HG02571 (cell line): ENCODE data around the gene CHGA.

Experiments used
- ATAC-seq: cut with Tn5 transposase; IDR thresholded peaks from one replicate; pipeline ENCODE4 v1.9.1; 2021; ENCODE audit warnings: mild to moderate bottlenecking, moderate library complexity; ENCODE audit not compliant: unreplicated experiment

Gene CHGA

DNA sequence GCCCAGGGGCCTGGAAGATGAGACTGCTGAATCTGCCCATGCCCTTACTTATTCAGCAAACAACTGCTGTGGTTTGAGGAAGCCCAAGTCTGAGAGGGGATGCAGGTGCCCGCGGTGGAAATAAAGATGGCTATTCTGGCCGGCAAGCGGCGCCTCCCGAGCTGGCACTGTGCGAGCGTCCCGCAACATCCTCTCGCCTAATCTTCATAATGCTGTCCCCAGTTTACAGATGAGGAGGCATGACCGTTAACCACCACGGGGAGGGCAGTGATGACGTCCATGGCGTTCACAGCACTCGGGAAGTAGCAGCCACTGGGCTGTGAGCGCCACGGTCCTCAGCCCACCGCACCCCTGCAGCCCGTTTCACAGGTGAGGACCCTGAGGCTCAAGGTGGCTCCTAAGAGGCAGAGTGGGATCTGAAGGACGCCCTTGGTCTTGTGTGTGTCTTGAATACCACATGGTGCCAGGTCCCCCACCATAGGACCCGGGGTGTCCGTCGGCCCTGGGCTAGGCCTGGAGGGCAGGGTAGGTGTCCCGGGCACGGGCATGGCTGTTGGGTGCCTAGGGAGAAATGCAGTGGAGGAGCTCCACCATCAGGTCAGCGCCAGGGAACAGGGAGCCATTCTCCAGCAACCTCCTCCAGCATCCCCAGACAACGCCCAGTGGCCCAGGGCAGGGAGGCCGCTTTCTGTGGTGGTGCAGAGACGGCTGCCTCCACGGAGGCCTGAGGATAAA lies 20.2 kb downstream of the CHGA start:
- no peak for ATAC-seq

DNA sequence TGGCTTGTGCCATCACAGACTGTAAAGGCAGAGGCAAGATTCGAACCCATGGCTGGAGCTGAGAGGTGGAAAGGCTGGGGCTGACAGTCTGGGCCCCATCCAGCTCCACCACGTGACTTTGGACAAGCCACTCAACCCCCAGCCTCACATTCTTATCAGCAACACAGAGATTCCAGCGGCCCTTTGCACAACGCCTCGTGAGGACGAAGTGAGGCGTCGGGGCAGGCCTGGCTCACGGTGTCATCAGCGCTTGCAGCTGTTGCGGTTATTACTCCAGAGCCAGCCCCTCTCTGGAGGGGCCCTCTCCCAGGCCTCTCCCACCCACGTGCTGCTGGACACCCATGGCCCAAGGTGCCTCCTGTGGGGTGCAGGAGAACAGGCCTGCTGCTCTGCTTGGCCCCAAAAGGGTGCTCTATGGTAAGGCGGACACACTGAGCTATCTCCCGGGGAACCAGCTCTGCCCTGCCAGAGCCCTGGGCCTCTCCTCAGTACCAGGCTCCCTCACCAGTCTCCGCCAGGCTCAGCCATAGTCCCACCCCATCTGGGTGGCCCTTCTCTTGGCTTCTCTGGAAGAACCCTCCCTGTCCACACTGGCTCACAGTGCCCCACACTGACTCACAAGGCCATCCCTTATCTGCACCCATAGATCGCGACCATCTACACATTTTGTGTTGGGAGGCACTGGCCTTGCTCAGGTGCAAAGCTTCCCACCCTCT lies 21.1 kb downstream of the CHGA start:
- no peak for ATAC-seq

DNA sequence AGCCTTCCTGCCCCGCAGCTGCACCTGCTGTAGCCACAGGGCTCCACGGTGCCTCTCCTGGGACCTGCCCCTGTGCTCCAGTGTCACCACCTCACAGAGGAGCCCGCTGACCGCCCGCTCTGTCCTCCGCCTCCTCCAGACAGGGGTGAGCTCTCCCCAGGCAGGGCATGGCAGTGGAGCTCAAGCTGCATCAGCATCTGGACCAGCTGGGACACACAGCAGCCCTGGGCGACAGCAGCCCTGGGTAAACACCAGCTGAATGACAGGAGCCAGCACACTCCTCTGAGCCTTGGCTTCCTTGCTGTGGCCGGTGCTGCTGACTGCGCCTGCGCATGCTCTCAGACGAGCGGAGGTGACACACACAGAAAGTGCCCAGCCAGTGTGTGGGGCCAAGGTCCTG lies 22.0 kb downstream of the CHGA start:
- no peak for ATAC-seq

DNA sequence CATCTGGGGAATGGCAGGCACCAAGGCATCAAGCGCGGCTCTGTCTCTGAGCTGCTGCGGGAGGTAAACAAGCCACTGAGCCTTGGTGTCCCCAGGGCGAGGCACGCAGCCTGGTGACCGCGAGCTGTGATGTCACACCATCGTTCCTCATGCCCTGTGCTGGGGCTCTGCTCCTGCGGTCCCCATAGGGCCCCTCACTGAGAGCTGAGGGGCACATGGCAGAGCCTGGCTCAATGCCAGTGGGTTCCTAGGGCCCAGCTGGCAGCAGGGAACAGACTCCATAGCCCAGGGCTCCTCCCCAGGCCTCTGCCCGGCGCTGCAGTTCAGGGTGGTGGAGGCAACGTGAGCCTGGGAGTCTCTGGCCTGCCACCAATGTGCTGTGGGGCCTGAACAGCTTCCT lies 22.6 kb downstream of the CHGA start:
- no peak for ATAC-seq

DNA sequence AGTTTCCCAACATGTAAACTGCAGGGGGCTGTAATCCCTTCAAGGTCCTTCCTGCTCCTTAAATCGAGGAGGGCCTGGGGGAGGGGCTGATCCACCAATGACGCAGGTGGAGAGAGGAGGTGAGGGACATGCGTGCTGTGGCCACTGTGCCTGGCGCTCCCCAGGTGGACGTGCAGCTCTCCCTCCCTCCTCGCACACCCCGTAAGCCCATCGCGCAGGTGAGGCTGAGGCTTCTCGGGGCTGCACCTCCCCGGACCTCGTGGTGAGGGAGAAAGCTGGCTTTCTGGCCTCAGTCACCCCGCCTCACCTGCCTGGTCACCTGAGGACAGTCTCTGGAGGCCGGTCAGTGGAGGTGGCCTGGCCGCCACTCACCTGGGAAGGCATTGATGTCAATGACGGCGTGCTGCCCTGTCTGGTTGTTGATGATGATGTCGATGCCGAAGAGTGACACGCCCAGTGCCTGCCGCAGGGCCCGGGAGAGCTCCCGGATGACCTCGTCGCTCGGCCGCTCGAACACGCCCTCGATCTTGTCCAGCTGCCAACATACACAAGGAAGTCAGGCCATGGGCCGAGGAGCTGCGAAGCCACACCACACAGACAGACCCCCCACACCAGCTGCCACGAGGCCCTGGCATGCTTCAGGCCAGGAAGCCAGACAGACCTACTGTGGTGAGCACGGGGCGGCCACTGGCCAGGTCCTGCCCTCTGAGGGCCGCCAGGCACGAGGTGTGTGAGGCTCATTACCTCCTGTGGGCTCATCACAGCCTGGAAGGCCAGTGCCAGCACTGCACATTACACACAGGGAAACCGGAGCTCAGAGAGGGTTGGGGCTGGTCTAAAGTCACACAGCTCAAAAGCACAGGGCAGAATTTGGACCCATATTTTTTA lies 23.3 kb downstream of the CHGA start:
- ATAC-seq = no peak

DNA sequence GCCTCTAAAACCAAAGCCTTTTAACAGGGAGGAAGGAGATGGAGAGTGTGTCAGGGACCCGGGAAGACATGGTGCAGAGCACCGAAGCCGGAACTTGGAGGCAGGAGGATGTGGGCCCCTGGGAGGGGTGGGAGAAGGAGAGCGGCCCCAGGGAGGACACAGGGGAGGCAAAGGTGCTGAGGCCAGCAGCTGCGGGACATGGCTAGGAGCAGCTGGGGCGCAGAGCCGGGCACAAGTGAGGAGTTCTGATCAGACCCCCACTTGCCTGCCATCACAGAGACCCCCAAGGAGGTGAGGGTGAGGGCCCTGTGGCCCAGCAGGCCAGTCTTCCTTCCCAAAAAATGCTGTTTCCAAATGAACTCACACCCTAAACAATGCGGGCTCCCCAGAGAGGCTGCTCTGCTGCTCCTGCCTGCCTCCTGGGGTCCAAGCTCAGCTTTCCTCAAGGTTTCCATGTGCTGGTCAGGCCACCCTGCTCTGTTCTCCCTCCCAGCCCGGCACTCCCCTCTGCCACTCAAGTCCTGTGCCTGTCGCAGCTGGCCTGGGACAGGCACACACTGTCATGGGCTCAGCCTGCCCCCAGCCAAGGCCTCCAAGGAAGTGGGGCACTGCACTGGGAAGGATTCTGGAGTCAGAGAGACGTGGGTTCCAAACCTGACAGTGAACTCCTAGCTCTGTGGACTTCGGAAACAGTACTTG lies 24.0 kb downstream of the CHGA start:
- no peak for ATAC-seq

DNA sequence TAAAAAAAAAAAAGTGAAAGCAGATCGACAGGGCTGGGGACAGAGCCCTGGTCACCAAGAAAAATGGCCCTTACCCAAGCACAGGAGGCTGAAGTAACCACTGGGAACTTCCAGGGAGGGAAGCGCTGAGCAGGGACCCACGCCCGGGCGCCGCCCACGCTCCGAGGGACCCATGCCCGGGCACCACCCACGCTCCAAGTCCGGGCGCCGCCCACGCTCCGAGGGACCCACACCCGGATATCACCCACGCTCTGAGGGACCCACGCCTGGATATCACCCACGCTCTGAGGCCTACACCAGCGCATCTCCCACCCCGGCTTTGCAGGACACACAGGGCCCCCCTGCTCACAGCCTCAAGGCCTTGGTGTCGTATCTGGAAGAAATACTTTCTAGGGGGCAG lies 25.7 kb downstream of the CHGA start:
- no peak for ATAC-seq

DNA sequence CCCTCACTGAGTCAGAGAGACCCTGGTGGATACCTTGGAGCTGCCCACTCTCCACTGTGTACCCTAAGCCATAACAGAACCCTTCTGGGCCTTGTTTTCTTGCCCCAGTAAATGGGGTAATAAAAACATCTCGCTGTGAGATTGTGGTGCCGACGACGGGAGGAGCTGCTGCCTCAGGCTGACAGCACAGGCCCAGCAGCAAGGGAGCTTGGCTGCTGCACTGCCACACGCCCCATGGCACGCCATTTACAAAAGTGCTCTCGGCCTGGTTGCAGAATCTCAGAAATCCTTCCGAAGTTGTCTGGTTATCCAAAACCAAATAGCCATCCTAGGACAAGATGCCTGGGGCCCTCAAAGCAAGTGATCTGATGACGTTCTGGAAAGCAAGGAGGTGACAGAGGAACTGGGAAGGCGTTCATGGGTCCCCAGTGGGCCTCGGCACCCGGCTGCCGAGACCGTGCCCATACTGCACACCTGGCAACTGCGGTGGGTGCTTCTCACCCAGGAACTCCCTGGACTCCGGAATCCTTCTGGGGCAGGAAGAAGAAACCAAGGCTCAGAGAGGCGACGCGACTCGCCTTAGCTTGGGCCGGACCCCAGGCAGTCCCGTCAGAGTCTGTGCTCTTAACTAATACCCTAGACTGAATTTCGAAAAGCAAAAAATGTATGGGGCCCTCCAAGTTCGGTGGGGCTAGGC lies 26.7 kb downstream of the CHGA start:
- no peak for ATAC-seq

DNA sequence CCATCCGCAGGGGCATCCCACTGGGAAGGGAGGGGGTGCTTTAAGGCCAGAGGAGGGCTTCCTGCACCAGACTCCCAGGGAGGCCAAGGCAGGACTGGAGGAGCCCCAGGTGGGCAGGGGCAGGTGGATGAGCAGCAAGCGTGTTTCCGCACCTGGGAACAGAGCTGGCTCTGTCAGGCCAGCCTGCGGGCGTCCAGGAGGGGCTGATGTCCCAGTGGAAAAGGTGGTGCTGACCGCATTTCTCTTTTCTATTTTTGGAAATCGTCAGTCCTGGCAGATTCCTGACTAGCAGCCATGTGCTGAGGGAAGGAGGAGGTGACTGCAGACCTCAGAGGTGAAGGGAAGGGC lies 27.2 kb downstream of the CHGA start:
- ATAC-seq = no peak

DNA sequence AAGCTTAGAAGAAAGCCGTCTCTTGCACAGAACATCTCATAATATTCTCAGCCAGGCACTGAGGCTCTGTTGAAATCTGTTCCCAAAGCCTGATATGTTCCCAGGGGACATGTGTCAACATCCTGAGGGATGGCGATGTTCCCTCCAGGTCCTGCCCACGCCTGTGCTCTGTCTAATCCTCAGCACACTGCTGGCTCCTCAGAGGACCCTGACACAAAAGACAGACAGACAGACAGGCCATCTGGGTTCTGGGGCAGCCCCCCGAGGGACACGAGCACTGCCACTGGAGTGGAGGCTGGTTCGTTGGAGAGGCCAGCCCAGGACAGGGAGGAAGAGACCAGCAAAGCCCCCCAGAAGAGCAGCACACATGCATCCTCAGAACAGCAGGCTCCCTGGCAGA lies 27.8 kb downstream of the CHGA start:
- ATAC-seq = no peak

DNA sequence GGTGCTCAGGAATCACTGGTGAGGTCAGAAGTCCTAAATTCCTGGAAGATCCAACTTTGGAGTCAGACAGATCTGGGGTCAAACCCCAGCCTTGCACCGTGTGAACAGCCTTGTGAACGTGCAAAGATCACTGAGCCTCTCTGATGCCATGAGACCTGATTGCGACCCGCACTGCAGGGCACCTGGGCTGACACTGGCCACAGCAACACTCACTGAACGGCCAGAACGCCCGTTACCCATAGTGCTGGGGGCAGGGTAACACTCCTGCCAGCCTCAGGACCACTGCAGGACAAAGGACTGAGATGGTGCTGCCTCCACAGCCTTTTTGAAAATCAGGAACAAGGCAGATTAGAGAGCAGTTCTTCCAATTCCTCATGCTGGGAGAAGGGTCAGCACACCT lies 28.3 kb downstream of the CHGA start:
- no peak for ATAC-seq

DNA sequence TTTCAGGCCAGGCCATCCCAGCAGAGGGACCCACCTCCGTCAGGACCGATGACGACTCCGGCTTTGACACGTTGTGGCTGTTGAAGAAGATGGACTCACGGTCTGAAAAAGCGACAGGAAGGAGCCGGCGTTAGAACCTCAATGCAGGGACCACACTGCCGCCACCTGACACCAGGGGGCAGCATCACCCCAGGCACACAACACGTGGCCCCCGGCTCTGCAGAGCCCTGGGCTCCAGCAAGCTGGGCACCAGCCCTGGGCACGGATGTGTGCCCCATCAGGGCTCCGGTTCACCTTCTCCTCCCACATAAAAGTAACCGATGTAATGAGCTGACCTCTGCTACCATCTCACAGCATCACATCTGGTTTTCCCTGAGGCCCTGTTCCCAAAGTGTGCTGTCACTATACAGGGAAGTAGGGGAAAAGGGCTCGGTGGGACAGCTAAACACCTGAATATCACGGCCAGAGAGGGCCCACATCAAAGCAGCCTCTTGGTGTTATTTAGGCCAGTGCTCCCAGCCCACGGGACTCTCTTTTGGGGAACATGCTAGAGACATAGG lies 29.0 kb downstream of the CHGA start:
- peak; percentile 75 for ATAC-seq

DNA sequence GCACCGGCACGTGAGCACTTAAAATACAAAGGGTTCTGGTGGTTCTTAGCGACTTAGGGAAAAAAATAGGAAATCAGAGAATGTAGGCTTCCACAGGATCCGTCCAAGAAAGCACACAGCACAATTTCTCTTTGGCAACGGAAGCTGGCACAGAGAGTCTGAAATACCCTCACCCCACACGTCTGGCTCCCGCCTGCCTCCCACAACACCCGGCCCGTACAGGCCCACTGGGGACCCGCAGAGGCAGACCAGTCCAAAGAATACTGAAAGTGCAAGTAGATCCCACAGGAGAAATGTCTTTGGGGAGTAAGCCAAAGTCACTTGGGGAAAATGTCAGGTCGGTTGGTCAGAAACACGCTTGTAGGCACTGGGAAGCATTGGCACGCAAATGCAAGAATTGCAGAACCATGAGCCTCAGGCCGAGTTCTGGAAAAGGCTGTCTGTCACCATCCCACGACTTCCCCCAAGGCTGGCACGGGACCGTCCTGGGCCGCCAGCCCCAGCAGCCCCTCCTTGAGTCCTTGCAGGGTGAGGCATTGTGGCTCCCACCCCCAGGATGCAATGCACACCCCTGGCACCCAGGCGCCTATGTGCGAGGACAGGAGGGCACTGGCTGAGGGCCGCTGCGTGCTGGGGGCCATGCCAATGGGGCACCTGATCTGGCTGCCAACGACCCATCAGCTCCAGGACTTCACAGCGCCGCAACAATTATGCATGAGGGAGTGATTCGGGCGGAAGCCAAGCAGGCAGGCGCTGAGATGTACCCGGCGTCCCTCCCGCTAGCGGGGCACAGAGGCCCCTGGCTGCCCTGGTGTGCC lies 29.7 kb downstream of the CHGA start:
- no peak for ATAC-seq

DNA sequence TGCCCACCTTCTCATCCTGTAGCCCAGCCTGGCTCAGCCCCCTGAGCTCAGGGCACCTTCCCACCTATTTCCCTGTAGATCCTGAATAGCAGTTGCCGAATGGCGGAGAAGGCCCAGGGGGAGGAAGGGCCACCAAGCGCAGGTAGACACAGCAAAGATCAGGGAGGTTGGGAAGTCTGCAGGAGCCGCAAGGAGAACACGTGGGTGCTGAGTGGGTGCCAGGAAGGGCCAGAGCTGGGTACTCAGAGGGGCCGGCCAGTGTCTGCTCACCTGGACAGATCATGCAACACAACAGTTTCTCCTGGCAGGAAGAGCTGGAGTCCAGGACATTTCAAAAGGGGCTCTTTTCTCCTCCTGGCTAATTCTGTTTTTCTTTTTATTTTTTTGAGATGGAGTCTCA lies 30.6 kb downstream of the CHGA start:
- no peak for ATAC-seq

DNA sequence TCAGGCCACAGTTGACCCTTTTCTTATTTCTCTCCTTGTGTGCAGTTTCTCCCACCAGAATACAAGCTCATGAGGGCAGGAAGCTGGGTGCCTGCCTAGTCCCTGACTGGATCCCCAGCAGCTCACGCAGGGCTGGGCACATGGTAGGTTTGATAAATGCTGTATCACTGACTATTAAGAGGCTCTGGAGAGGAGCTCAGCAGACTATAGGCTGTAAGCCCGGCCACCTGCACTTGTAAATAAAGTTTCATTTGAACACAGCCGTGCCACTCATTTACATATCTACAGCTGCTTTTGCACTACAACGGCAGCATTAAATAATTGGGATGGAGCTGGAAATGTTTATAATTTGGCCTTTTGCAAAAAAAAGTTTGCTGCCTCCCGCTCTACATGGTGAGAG lies 32.0 kb downstream of the CHGA start:
- ATAC-seq = no peak

DNA sequence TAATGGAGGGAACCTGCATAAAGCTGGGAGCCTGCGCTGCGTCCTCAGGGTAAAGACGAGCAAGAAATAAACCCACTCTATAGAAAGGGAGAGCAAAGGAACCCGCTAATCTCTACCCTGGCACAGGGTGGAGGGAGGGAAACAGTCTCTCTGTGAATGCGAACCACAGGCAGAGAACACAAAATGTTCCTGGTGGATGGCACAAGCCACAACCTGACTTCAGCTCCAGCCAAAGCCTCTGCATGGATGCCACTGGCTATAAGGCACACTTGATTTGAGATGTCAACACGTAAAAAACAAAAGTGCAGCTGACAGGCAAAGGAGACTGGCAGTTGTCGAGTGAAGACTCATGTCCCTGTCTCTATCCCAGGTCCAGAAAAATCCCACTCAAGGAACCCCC lies 32.4 kb downstream of the CHGA start:
- ATAC-seq = no peak

DNA sequence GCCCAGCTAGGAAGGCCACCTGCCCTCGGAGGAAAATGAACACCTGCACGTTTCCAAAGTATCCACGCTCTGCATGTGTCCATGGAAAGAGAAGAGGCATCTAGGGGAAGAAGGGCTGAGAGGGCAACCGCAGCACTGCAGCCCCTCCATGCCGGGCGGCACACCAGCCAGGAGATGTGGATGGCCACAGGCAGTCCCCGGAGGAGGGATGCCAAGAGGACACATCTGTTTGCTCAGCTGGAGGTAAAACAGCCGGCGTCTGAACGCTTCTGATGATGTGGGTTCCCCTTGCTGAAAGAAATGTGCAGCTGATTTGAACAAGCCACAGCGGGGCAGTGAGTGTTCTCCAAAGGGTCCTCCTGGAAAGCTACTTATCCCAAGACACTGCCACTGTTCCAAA lies 34.0 kb downstream of the CHGA start:
- no peak for ATAC-seq

DNA sequence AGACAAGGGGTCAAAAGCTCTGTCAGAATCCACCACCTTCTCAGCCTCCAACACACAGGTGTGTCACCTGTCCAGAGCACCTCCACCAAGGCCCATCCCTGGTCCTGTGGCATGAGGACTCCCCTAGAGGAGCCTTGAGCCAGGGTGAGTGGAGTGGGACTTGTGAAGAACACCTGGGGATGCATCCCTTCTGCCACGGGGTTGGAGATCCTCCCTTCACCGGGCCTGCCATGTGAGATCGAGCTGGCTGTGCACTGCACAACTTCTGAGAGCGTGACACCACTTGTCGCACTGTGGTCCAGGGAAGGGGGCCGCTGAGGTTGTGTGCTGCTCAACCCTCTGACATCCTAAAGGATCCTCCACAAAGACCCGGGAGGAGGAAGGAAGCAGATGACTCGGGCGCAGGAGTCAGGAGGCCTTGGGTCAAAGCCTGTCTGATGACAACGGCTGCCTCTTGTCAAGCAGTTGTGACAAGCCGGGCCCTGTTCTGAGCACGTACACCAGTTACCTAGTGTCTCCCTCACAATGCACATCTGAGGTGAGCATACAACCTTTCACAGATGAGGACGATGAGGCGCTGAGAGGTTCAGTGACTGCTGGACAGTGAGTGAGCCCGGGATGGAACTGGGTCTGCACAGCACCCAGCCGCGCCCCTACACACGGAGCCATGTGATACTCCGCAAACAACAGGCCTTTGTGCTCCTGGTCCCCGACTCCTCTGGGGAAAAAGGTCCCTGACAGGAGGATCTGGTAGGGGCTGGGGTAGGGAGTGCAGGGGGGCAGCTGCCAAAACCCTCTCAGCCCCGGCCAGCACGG lies 35.6 kb downstream of the CHGA start:
- ATAC-seq = no peak

DNA sequence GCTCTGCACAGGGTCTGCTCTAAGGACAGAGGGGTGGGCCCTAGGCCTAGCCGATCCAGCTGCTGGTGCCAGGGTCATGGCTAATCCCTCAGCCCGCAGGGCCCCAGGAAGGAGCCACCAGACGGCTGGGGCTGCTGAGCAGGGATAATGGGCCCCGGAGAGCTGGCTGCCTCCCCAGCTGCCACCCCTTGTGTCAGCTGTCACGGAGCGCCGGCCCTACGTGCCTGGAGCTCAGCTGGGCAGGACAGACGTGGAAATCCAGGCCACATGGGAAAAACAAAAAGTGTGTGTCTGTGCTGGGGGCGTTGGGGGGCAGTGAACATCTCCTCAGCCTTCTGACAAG lies 36.2 kb downstream of the CHGA start:
- ATAC-seq = no peak
